HepG2 (cell line): ENCODE results near the gene CISD3. TPM values are rescaled to one million over a fixed set of nuclear protein-coding genes. Genes with fewer than 3 reads are reported as not detected.

Experiments used
- CBX1 ChIP-seq: IDR thresholded peaks from one replicate; pipeline ENCODE4 v1.6.1; 2016; ENCODE audit warnings: antibody characterized with exemption, low read depth
- ETV5 ChIP-seq: IDR thresholded peaks from 2 replicates; pipeline ENCODE4 v1.6.1; 2018; ENCODE audit warnings: missing biosample characterization, missing genetic modification reagents, inconsistent platforms, borderline replicate concordance
- JUN ChIP-seq: sonication (generic); formaldehyde crosslinking; IDR thresholded peaks from 2 replicates; pipeline ENCODE4 v1.4.0; 2020; ENCODE audit warnings: mild to moderate bottlenecking, missing genetic modification reagents
- NCOA5 ChIP-seq: sonication (generic); formaldehyde crosslinking; IDR thresholded peaks from 2 replicates; pipeline ENCODE4 v1.4.0; 2020; ENCODE audit warnings: missing genetic modification reagents
- NFYB ChIP-seq: sonication (generic); formaldehyde crosslinking; IDR thresholded peaks from 2 replicates; pipeline ENCODE4 v1.4.0; 2020; ENCODE audit warnings: missing genetic modification reagents
- POLR2G ChIP-seq: fragments of 200-400 bp; formaldehyde crosslinking; IDR thresholded peaks from 2 replicates; pipeline ENCODE4 v1.6.1; 2018; ENCODE audit warnings: mild to moderate bottlenecking, low read depth, low read length, moderate library complexity
- SP5 ChIP-seq: IDR thresholded peaks from 2 replicates; pipeline ENCODE4 v1.6.1; 2016; ENCODE audit warnings: low read depth, borderline replicate concordance
- ZNF33A ChIP-seq: sonication (generic); formaldehyde crosslinking; IDR thresholded peaks from 2 replicates; pipeline ENCODE4 v1.5.1; 2020; ENCODE audit warnings: missing genetic modification reagents, mild to moderate bottlenecking, moderate library complexity, borderline replicate concordance
- ZNF432 ChIP-seq: sonication (generic); formaldehyde crosslinking; IDR thresholded peaks from 2 replicates; pipeline ENCODE4 v1.5.0; 2020; ENCODE audit warnings: missing genetic modification reagents, mild to moderate bottlenecking, borderline replicate concordance
- ZNF569 ChIP-seq: sonication (generic); formaldehyde crosslinking; IDR thresholded peaks from 2 replicates; pipeline ENCODE4 v1.5.0; 2020; ENCODE audit warnings: mild to moderate bottlenecking, missing genetic modification reagents, moderate library complexity, borderline replicate concordance
- ZNF615 ChIP-seq: sonication (generic); formaldehyde crosslinking; IDR thresholded peaks from 2 replicates; pipeline ENCODE4 v1.5.0; 2020; ENCODE audit warnings: mild to moderate bottlenecking, missing genetic modification reagents, borderline replicate concordance
- ZNF773 ChIP-seq: sonication (generic); formaldehyde crosslinking; IDR thresholded peaks from 2 replicates; pipeline ENCODE4 v1.4.0; 2020; ENCODE audit warnings: missing genetic modification reagents, borderline replicate concordance
- polyA plus RNA-seq, 8 experiments: library from polyadenylated mRNA; depleted of rRNA in 3 of 8; stranded (reverse) in 7 of 8; unstranded in 1 of 8; fragments of >200 nt; fragmentation: Illumina TruSeq in 4 of 8; extraction: Trizol in 4 of 8; gene quantifications; 2 replicates each; pipeline versions ENCODE4 v1.2.1 to v1.2.3, GENCODE V29; 2011 to 2016; ENCODE audit warnings: low read depth in 4 of 8, missing spikeins in 1 of 8, mixed read lengths in 1 of 8; ENCODE audit not compliant: insufficient read depth in 1 of 8
- total RNA-seq, 5 experiments: library from RNA; depleted of rRNA; stranded (reverse); fragments of >200 nt; fragmentation: Illumina TruSeq; extraction: Trizol; gene quantifications; 2 replicates each; pipeline ENCODE4 v1.2.3, GENCODE V29; 2016; ENCODE audit warnings: low read depth in 1 of 5
- TF ChIP-seq, protein P1 (sequence below): sonication (generic); formaldehyde crosslinking; conservative IDR thresholded peaks from 2 replicates; pipeline ENCODE4 v1.5.0; 2020; ENCODE audit warnings: missing genetic modification reagents
- TF ChIP-seq, protein P2 (sequence below): sonication (generic); formaldehyde crosslinking; IDR thresholded peaks from 2 replicates; pipeline ENCODE4 v1.8.1; 2023; ENCODE audit warnings: mild to moderate bottlenecking, missing genetic modification reagents, borderline replicate concordance
- TF ChIP-seq, protein P3 (sequence below), 2 experiments: fragments of 450-650 bp in 1 of 2; sonication (generic) in 1 of 2; formaldehyde crosslinking; IDR thresholded peaks; 2 replicates each; pipeline versions ENCODE4 v1.5.0 to v1.8.0; 2020 to 2022; ENCODE audit warnings: mild to moderate bottlenecking in 1 of 2, missing genetic modification reagents in 1 of 2
- TF ChIP-seq, protein P4 (sequence below): sonication (generic); formaldehyde crosslinking; IDR thresholded peaks from 2 replicates; pipeline ENCODE4 v1.4.0; 2020; ENCODE audit warnings: missing genetic modification reagents, low read depth, mild to moderate bottlenecking, borderline replicate concordance
- TF ChIP-seq, protein P5 (sequence below): sonication (generic); formaldehyde crosslinking; IDR thresholded peaks from 2 replicates; pipeline ENCODE4 v1.4.0; 2020; ENCODE audit warnings: low read depth, missing genetic modification reagents
- TF ChIP-seq, protein P6 (sequence below): sonication (generic); formaldehyde crosslinking; IDR thresholded peaks from 2 replicates; pipeline ENCODE4 v1.4.0; 2020; ENCODE audit warnings: missing genetic modification reagents

Gene CISD3
- total and polyA plus RNA-seq, 2 of the 13 experiments (the other 11 are each of a cell fraction or from before 2014, with no cell fraction given): 30.0 to 34.1 TPM

DNA sequence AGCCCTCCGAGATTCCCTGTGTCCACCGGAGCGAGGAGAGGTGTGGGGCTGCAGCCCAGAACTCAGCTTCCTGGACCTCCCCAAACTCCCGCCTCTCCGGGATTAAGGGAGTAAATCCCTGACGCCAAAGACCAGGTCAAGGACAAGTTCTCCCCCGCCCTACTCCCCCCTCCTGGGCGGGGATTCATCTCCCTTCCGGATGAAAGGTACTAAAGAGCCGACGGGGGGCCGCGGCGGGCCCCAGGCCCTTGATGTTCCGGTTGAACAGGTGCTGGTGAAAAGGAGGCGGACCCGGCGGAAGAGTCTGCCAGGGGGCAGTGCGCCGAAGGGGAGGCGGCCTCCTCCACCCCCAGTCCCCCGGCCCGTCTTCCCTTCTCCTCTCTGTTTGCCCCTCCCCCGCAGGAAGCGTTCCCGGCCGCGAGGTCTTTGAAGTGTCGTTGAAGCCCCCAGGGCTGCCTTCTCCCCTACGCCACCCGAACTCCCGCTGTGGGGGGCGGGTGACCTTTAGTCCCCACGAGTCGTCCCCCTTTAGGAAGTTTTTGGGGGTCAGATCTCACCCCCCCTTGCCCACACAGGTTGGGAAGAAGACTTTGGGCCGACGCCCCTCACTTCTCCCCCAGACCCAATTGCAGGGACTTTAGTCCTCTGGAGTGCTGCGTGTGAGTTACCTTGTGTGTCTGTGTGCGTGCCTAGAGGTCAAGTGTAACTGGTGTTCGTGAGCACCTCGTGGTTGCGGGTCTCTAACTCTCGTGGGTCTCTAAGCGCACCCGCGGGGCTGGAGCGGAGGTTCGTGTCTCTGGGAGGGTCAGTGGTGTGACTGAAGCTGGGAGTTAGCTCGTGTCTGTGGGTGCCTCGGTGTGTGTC is 26.2 kb upstream of the CISD3 start (continued):
- TF ChIP-seq, protein P1, sequence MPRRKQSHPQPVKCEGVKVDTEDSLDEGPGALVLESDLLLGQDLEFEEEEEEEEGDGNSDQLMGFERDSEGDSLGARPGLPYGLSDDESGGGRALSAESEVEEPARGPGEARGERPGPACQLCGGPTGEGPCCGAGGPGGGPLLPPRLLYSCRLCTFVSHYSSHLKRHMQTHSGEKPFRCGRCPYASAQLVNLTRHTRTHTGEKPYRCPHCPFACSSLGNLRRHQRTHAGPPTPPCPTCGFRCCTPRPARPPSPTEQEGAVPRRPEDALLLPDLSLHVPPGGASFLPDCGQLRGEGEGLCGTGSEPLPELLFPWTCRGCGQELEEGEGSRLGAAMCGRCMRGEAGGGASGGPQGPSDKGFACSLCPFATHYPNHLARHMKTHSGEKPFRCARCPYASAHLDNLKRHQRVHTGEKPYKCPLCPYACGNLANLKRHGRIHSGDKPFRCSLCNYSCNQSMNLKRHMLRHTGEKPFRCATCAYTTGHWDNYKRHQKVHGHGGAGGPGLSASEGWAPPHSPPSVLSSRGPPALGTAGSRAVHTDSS: no peak
- TF ChIP-seq, protein P2, sequence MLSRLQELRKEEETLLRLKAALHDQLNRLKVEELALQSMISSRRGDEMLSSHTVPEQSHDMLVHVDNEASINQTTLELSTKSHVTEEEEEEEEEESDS (CRISPR knock-in tag): peak; percentile 78; the same call in 1 of the 2 replicates
- peak; percentile 100 for TF ChIP-seq ETV5 (CRISPR knock-in tag)
- peak; percentile 89 for TF ChIP-seq POLR2G
- peak; percentile 99; the same call in 1 of the 2 replicates for TF ChIP-seq ZNF33A (CRISPR knock-in tag)
- no peak; the same call in 1 of the 2 replicates for TF ChIP-seq NFYB
- no peak for TF ChIP-seq ZNF773 (CRISPR knock-in tag)
- TF ChIP-seq ZNF615: 0 out of 2 replicates have a peak, but pooled peaks have one; percentile 44
- TF ChIP-seq, protein P3, sequence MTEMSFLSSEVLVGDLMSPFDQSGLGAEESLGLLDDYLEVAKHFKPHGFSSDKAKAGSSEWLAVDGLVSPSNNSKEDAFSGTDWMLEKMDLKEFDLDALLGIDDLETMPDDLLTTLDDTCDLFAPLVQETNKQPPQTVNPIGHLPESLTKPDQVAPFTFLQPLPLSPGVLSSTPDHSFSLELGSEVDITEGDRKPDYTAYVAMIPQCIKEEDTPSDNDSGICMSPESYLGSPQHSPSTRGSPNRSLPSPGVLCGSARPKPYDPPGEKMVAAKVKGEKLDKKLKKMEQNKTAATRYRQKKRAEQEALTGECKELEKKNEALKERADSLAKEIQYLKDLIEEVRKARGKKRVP (CRISPR knock-in tag; IDR thresholded peaks at IDR 0.05): peak in 1 of 2 experiments; percentile 88; a peak in 2 of 4 replicates
- no peak for TF ChIP-seq NCOA5 (CRISPR knock-in tag)
- no peak for TF ChIP-seq ZNF432 (CRISPR knock-in tag)
- TF ChIP-seq, protein P4, sequence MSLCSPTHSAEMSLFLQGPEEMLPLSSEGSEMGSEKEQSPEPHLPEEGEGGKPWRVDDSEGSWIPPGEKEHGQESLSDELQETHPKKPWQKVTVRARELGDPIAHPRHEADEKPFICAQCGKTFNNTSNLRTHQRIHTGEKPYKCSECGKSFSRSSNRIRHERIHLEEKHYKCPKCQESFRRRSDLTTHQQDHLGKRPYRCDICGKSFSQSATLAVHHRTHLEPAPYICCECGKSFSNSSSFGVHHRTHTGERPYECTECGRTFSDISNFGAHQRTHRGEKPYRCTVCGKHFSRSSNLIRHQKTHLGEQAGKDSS (CRISPR knock-in tag): no peak; the same call in 1 of the 2 replicates
- TF ChIP-seq, protein P5, sequence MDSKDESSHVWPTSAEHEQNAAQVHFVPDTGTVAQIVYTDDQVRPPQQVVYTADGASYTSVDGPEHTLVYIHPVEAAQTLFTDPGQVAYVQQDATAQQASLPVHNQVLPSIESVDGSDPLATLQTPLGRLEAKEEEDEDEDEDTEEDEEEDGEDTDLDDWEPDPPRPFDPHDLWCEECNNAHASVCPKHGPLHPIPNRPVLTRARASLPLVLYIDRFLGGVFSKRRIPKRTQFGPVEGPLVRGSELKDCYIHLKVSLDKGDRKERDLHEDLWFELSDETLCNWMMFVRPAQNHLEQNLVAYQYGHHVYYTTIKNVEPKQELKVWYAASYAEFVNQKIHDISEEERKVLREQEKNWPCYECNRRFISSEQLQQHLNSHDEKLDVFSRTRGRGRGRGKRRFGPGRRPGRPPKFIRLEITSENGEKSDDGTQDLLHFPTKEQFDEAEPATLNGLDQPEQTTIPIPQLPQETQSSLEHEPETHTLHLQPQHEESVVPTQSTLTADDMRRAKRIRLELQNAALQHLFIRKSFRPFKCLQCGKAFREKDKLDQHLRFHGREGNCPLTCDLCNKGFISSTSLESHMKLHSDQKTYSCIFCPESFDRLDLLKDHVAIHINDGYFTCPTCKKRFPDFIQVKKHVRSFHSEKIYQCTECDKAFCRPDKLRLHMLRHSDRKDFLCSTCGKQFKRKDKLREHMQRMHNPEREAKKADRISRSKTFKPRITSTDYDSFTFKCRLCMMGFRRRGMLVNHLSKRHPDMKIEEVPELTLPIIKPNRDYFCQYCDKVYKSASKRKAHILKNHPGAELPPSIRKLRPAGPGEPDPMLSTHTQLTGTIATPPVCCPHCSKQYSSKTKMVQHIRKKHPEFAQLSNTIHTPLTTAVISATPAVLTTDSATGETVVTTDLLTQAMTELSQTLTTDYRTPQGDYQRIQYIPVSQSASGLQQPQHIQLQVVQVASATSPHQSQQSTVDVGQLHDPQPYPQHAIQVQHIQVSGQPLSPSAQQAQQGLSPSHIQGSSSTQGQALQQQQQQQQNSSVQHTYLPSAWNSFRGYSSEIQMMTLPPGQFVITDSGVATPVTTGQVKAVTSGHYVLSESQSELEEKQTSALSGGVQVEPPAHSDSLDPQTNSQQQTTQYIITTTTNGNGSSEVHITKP: peak; percentile 91
- TF ChIP-seq, protein P6, sequence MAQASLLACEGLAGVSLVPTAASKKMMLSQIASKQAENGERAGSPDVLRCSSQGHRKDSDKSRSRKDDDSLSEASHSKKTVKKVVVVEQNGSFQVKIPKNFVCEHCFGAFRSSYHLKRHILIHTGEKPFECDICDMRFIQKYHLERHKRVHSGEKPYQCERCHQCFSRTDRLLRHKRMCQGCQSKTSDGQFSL (CRISPR knock-in tag): peak; percentile 88
- peak; percentile 49 for TF ChIP-seq CBX1
- peak; percentile 70; the same call in 1 of the 2 replicates for TF ChIP-seq JUN (CRISPR knock-in tag)
- no peak for TF ChIP-seq ZNF569 (CRISPR knock-in tag)
- peak; percentile 100 for TF ChIP-seq SP5 (CRISPR knock-in tag)
